KBM-7 (cell line): ENCODE measurements around the gene NUF2.
A peak's percentile ranks its signal among the peaks of the same experiment; 100 is the strongest.
"Not testable (repeated sequence)": the region's sequence is repeated elsewhere in the genome, so short reads cannot be mapped to it uniquely, and the experiment has no call there.

Experiments
- DNase-seq: peaks from one replicate; pipeline ENCODE4 v3.0.0-alpha.2; 2015
- in situ Hi-C: fragments of 300-500 bp; cut with MboI; formaldehyde crosslinking; loops from 2 replicates; pipeline ENCODE4 v1.14.3; 2020; ENCODE audit warnings: low sequenced_read_pairs, low pct_unique_long_range_greater_than_20kb, mixed read lengths

Gene NUF2

GRCh38 chr1:163321311-163322305 lies at the start of gene NUF2:
NUF2 (plus strand) TSS chr1:163321954; CDS start chr1:163326052, 4,098 bp downstream.
- DNase-seq: peak; percentile 99
- in situ Hi-C loops: loop anchor here (25.0 kb wide), 1 partner anchor 459 kb away; the partner anchor contains the start of gene CCDC190

GRCh38 chr1:163273766-163274441 lies 47.9 kb upstream of the NUF2 start:
- DNase-seq: no peak
- in situ Hi-C loops: no loop called here

- DNase-seq: no peak
- in situ Hi-C loops: no loop called here
Measured at GRCh38 chr1:163275222-163275621, 46.5 kb upstream of the NUF2 start.

- DNase-seq: no peak
- in situ Hi-C loops: no loop called here
Measured at GRCh38 chr1:163278602-163279001, 43.2 kb upstream of the NUF2 start.

- DNase-seq, in situ Hi-C loops: not testable (repeated sequence)
Measured at GRCh38 chr1:163284867-163285266, 36.9 kb upstream of the NUF2 start.

- DNase-seq: no peak
- in situ Hi-C loops: no loop called here
Measured at GRCh38 chr1:163290025-163290640, 31.6 kb upstream of the NUF2 start.

- DNase-seq: no peak
- in situ Hi-C loops: no loop called here
Measured at GRCh38 chr1:163291461-163291860, 30.3 kb upstream of the NUF2 start.

GRCh38 chr1:163292153-163292552 lies 29.6 kb upstream of the NUF2 start:
- in situ Hi-C loops, DNase-seq: not testable (repeated sequence)

- DNase-seq, in situ Hi-C loops: not testable (repeated sequence)
Measured at GRCh38 chr1:163293497-163293896, 28.3 kb upstream of the NUF2 start.

- DNase-seq: no peak
- in situ Hi-C loops: no loop called here
Measured at GRCh38 chr1:163295949-163296348, 25.8 kb upstream of the NUF2 start.

- no peak for DNase-seq
- in situ Hi-C loops: no loop called here
Measured at GRCh38 chr1:163296504-163297263, 25.1 kb upstream of the NUF2 start.

- in situ Hi-C loops: no loop called here
- DNase-seq: no peak
Measured at GRCh38 chr1:163298365-163298764, 23.4 kb upstream of the NUF2 start.

GRCh38 chr1:163300568-163300967 lies 21.2 kb upstream of the NUF2 start:
- DNase-seq: no peak
- in situ Hi-C loops: loop anchor here (25.0 kb wide), 1 partner anchor 438 kb away; the partner anchor contains the start of gene CCDC190

- no peak for DNase-seq
- in situ Hi-C loops: loop anchor here (25.0 kb wide), 1 partner anchor 441 kb away; the partner anchor contains the start of gene CCDC190
Measured at GRCh38 chr1:163303561-163303960, 18.2 kb upstream of the NUF2 start.

GRCh38 chr1:163305441-163305840 lies 16.3 kb upstream of the NUF2 start:
- in situ Hi-C loops: loop anchor here (25.0 kb wide), 1 partner anchor 443 kb away; the partner anchor contains the start of gene CCDC190

GRCh38 chr1:163307479-163308171 lies 14.1 kb upstream of the NUF2 start:
- in situ Hi-C loops: loop anchor here (25.0 kb wide), 1 partner anchor 445 kb away; the partner anchor contains the start of gene CCDC190
- no peak for DNase-seq

More at GRCh38 chr1:163305441-163305840, 16.3 kb upstream of the NUF2 start:
- DNase-seq: no peak

- in situ Hi-C loops: loop anchor here (25.0 kb wide), 1 partner anchor 447 kb away; the partner anchor contains the start of gene CCDC190
- no peak for DNase-seq
Measured at GRCh38 chr1:163308811-163309210, 12.9 kb upstream of the NUF2 start.
